ENCODE measurements around the gene HSD17B11. TPM values are rescaled to one million over a fixed set of nuclear protein-coding genes. Genes with fewer than 3 reads are reported as not detected.

The HSD17B11 gene
- total and polyA plus RNA-seq, 2 of the 8 experiments (the other 6 are each of a cell fraction or from before 2014, with no cell fraction given) = 6.0 to 9.0 TPM

GRCh38 chr4:87423317-87424098 is 32.5 kb upstream of the HSD17B11 start:
- H4K91ac ChIP-seq (replicated peaks; ENCODE audit: insufficient read length, low read length) = no peak overlapping the region
- H3K79me1 ChIP-seq (ENCODE audit: low read depth, low read length) = peaks cover 4% of the 10 kb centered on the region
- no peak overlapping the region for H2BK5ac ChIP-seq (ENCODE audit: low read depth, low read length)
- no peak overlapping the region for H3K14ac ChIP-seq (ENCODE audit: insufficient read length)
- peak overlapping the region in 2 of 4 experiments; percentile 83 to 88; a peak in 4 of 7 replicates for H3K9ac ChIP-seq (replicated peaks in 1 of 4; ENCODE audit: extremely low read depth in 1 of 4, low read depth in 3 of 4, low read length in 3 of 4)
- H3K23ac ChIP-seq (ENCODE audit: insufficient read length) = no peak overlapping the region
- no peaks in the 10 kb centered on the region for H3K36me3 ChIP-seq (ENCODE audit: control insufficient read depth in 2 of 4, insufficient read depth in 4 of 4, low read length in 3 of 4)
- no peak overlapping the region for H3K18ac ChIP-seq (ENCODE audit: extremely low read depth, low read length)
- no peaks in the 10 kb centered on the region for H4K20me1 ChIP-seq (replicated peaks in 1 of 2; ENCODE audit: control insufficient read depth in 1 of 2, insufficient read depth in 2 of 2, low read length in 2 of 2)
- H3K4me2 ChIP-seq (ENCODE audit: insufficient read depth in 1 of 2, low read depth in 2 of 2, low read length in 2 of 2) = peak overlapping the region; percentile 69 to 73
- no peak overlapping the region for H3K4ac ChIP-seq (replicated peaks; ENCODE audit: insufficient read length, low read depth, low read length)
- no peak for FAIRE-seq
- ChIA-PET POLR2A (ENCODE audit: partially characterized antibody) (interaction anchor here (2.3 to 2.5 kb wide), 3 partner anchors 12 to 32 kb away, joined by 7 to 10 read pairs (median 9); partner anchors contain the start of gene HSD17B11), CTCF (ENCODE audit: partially characterized antibody) (interaction anchor here (0.5 to 2.0 kb wide), 5 partner anchors 14 to 802 kb away, joined by 3 to 6 read pairs (median 3); no protein-coding TSS in a partner anchor)
- no peak overlapping the region for H2AK5ac ChIP-seq (ENCODE audit: low read depth, low read length)
- peak overlapping the region; percentile 77 to 85 (median 82) for H3K4me3 ChIP-seq (ENCODE audit: extremely low read depth in 1 of 4, insufficient read depth in 2 of 4, low read depth in 3 of 4, low read length in 4 of 4)
- DNase-seq (ENCODE audit: low read depth in 1 of 2, low spot score in 2 of 2) = no peak
- H2BK12ac ChIP-seq (ENCODE audit: low read depth, low read length) = no peak overlapping the region
- no peak overlapping the region for H2BK15ac ChIP-seq (ENCODE audit: low read length)
- 62% methylated on average over 3 of the region's 3 CpGs; no CpG with 5 or more reads in 1 of the 2 experiments for WGBS, 2 experiments (ENCODE audit: extremely low coverage in 1 of 2, insufficient coverage in 1 of 2, insufficient read length in 1 of 2, insufficient replicate concordance in 2 of 2, low coverage in 1 of 2, low lambda C conversion rate in 2 of 2, missing lambda C conversion rate in 1 of 2)
- H2BK20ac ChIP-seq (ENCODE audit: low read length) = no peak overlapping the region
- H2AFZ ChIP-seq (ENCODE audit: low read length) = no peak overlapping the region
- no peak overlapping the region for H4K5ac ChIP-seq (ENCODE audit: insufficient read length, low read depth, low read length)
- H4K8ac ChIP-seq (ENCODE audit: extremely low read depth, insufficient read depth, low read length) = no peak overlapping the region
- no peak overlapping the region for H3K56ac ChIP-seq (replicated peaks; ENCODE audit: insufficient read length, low read depth, low read length)
- H3K79me2 ChIP-seq (ENCODE audit: control insufficient read depth in 1 of 2, insufficient read depth in 2 of 2, low read length in 2 of 2) = peaks cover 0 to 53% of the 10 kb centered on the region in 2 experiments; a peak in 3 of 4 replicates
- peaks cover 2 to 19% (median 10%) of the 10 kb centered on the region in 4 experiments; a peak in 6 of 7 replicates for H3K4me1 ChIP-seq (replicated peaks in 1 of 4; ENCODE audit: control insufficient read depth in 3 of 4, insufficient read depth in 4 of 4, low read length in 3 of 4)
- H2BK120ac ChIP-seq (replicated peaks; ENCODE audit: low read depth, low read length) = no peak overlapping the region
- no peaks in the 10 kb centered on the region for H3K27me3 ChIP-seq (replicated peaks in 1 of 4; ENCODE audit: control insufficient read depth in 3 of 4, extremely low read depth in 1 of 4, insufficient read depth in 3 of 4, low read length in 3 of 4)
- H3K27ac ChIP-seq (ENCODE audit: low read depth, low read length) = no peak overlapping the region
- 0 out of 2 replicates have a peak, but pooled peaks cover 2% of the 10 kb centered on the region for H3K23me2 ChIP-seq (ENCODE audit: low read depth, low read length)
- H3K9me3 ChIP-seq (ENCODE audit: insufficient read depth in 2 of 2, low read depth in 1 of 2, low read length in 1 of 2) = 0 out of 4 replicates have a peak, but pooled peaks cover 0 to 2% of the 10 kb centered on the region in 2 experiments
- TF ChIP-seq NRF1 (IDR thresholded peaks at IDR 0.05; ENCODE audit: low read depth, low read length) (no peak), CHD1 (IDR thresholded peaks at IDR 0.05; ENCODE audit: low read depth, low read length) (no peak), USF2 (IDR thresholded peaks at IDR 0.05; ENCODE audit: low read length) (no peak), SP2 (IDR thresholded peaks at IDR 0.05; ENCODE audit: low read length) (no peak), SIX5 (IDR thresholded peaks at IDR 0.05; ENCODE audit: low read depth, low read length) (no peak), CTBP2 (IDR thresholded peaks at IDR 0.05; ENCODE audit: borderline replicate concordance, insufficient read depth, insufficient read length, low read length) (no peak), GTF2F1 (IDR thresholded peaks at IDR 0.05; ENCODE audit: borderline replicate concordance, low read depth, low read length) (no peak), MAFK (IDR thresholded peaks at IDR 0.05; ENCODE audit: low read depth, low read length) (no peak)
- TF ChIP-seq, protein P1, sequence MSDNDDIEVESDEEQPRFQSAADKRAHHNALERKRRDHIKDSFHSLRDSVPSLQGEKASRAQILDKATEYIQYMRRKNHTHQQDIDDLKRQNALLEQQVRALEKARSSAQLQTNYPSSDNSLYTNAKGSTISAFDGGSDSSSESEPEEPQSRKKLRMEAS (IDR thresholded peaks at IDR 0.05) = no peak

Measured in H1 (cell line).